ENCODE measurements around the gene YKT6. TPM values are rescaled to one million over a fixed set of nuclear protein-coding genes. Genes with fewer than 3 reads are reported as not detected.

YKT6 gene
- total RNA-seq, 1 donor from 2014 or later, result 89.5 TPM

GRCh38 chr7:44154703-44155102, 46.1 kb upstream of the YKT6 start:
- no peak for DNase-seq (ENCODE audit: extremely low spot score, unreplicated experiment)
- Mint-ChIP-seq H3K9me3 (ENCODE audit: unreplicated experiment) (no peaks in the 10 kb centered on the region), H3K27ac (ENCODE audit: unreplicated experiment) (no peak overlapping the region), H3K36me3 (ENCODE audit: unreplicated experiment) (no peaks in the 10 kb centered on the region), H3K4me3 (ENCODE audit: unreplicated experiment) (no peak overlapping the region), H3K27me3 (ENCODE audit: unreplicated experiment) (no peaks in the 10 kb centered on the region), H3K4me1 (ENCODE audit: unreplicated experiment) (peaks cover 5% of the 10 kb centered on the region)
- no peak for TF ChIP-seq CTCF (IDR thresholded peaks at IDR 0.05)

GRCh38 chr7:44155191-44156185, 45.3 kb upstream of the YKT6 start:
- H3K4me3 Mint-ChIP-seq (ENCODE audit: unreplicated experiment), result no peak overlapping the region
- DNase-seq (ENCODE audit: extremely low spot score, unreplicated experiment), result no peak
- no peaks in the 10 kb centered on the region for H3K9me3 Mint-ChIP-seq (ENCODE audit: unreplicated experiment)
- no peaks in the 10 kb centered on the region for H3K36me3 Mint-ChIP-seq (ENCODE audit: unreplicated experiment)
- no peak for TF ChIP-seq CTCF (IDR thresholded peaks at IDR 0.05)
- H3K27me3 Mint-ChIP-seq (ENCODE audit: unreplicated experiment), result no peaks in the 10 kb centered on the region
- H3K4me1 Mint-ChIP-seq (ENCODE audit: unreplicated experiment), result peaks cover 5% of the 10 kb centered on the region
- H3K27ac Mint-ChIP-seq (ENCODE audit: unreplicated experiment), result no peak overlapping the region

GRCh38 chr7:44156453-44157010, 44.2 kb upstream of the YKT6 start:
- Mint-ChIP-seq H3K4me1 (ENCODE audit: unreplicated experiment) (peaks cover 5% of the 10 kb centered on the region), H3K27me3 (ENCODE audit: unreplicated experiment) (no peaks in the 10 kb centered on the region), H3K36me3 (ENCODE audit: unreplicated experiment) (no peaks in the 10 kb centered on the region), H3K4me3 (ENCODE audit: unreplicated experiment) (no peak overlapping the region), H3K27ac (ENCODE audit: unreplicated experiment) (no peak overlapping the region), H3K9me3 (ENCODE audit: unreplicated experiment) (no peaks in the 10 kb centered on the region)
- TF ChIP-seq CTCF (IDR thresholded peaks at IDR 0.05), result no peak
- DNase-seq (ENCODE audit: extremely low spot score, unreplicated experiment), result no peak

- Mint-ChIP-seq H3K27ac (ENCODE audit: unreplicated experiment) (no peak overlapping the region), H3K27me3 (ENCODE audit: unreplicated experiment) (no peaks in the 10 kb centered on the region), H3K9me3 (ENCODE audit: unreplicated experiment) (no peaks in the 10 kb centered on the region), H3K4me3 (ENCODE audit: unreplicated experiment) (no peak overlapping the region), H3K36me3 (ENCODE audit: unreplicated experiment) (no peaks in the 10 kb centered on the region), H3K4me1 (ENCODE audit: unreplicated experiment) (peaks cover 8% of the 10 kb centered on the region)
- TF ChIP-seq CTCF (IDR thresholded peaks at IDR 0.05), result no peak
- no peak for DNase-seq (ENCODE audit: extremely low spot score, unreplicated experiment)
Observed at GRCh38 chr7:44157116-44158080, 43.4 kb upstream of the YKT6 start.
